Skeletal muscle cell (primary cell): Measurements from ENCODE around the gene TBC1D22A.
"Not testable (repeated sequence)": the region's sequence is repeated elsewhere in the genome, so short reads cannot be mapped to it uniquely, and the experiment has no call there.

ENCODE experiments used
- DNase-seq: peaks from one replicate; pipeline ENCODE4 v3.0.0-alpha.2; 2010; ENCODE audit warnings: low read depth
- H3K4me3 ChIP-seq: 2 replicates; pipeline ENCODE4 v1.5.1; 2011; ENCODE audit warnings: low read depth, mild to moderate bottlenecking, control low read depth, low read length, moderate library complexity

Gene TBC1D22A

GRCh38 chr22:47038206-47038835, 275.9 kb downstream of the TBC1D22A start:
- no peak for DNase-seq
- H3K4me3 ChIP-seq, result no peak overlapping the region

DNA sequence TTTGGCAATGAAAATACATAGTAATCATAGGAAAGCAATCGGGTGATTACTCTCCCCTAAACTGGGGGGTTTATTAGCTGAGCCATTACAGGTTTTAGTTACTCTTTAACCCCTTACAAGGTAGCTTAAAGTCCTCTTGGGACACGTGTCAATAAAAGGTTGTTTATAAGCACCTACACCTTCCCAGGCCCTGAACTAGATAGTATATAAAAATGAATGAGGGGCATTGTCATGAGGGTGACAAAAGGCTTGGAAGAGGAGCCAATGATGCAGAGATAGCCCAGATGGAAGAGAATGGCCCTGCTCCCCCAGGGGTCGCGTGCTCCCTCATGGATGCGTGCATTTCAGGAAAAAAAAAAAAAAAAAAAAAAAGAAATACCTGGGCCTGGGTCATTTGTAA, 276.9 kb downstream of the TBC1D22A start:
- H3K4me3 ChIP-seq, result no peak overlapping the region
- no peak for DNase-seq

GRCh38 chr22:47040486-47041270, 278.2 kb downstream of the TBC1D22A start:
- H3K4me3 ChIP-seq, result no peak overlapping the region
- no peak for DNase-seq

DNA sequence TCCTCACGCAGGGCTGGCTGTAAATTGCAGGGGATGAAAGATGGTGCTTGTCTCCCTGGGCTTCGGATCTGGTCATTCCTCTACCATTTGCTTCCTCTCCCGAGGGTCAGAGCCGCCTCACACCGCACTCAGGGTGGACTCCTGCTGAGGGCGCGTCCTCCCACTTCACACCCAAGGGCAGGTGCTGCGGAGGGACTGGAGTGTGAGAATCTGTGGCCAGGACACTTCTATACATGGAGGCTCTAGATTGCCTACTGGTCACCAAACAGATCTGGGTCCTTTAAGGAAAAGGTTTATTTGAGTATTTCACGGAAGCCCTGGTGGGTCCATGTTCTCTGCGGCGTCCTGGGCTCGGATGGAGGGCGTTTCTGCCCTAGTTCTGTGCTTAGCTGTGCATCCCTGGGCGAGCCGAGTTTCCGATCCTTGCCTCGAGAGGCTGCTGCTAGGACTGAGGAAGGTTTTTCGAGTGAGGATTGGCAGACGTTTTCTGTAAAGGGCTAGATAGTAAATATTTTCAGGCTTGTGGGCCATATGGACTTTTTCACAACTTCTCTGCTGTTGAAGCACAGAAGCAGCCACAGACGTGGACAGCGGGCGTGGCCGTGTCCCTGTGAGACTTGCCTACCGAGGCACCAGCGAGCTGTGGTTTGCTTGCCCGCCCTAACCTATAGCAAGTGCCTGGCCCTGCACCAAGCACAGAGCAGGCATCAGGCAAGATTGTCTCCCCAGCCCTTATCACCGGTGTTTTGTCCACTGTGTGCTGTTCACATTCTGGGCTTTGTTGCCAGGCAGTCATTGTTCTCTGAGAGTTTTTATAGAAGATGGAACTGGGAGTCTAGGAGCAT, 279.0 kb downstream of the TBC1D22A start:
- no peak for DNase-seq

GRCh38 chr22:47042116-47042825, 279.8 kb downstream of the TBC1D22A start:
- no peak overlapping the region for H3K4me3 ChIP-seq
- no peak for DNase-seq

More for the DNA sequence above, 279.0 kb downstream of the TBC1D22A start:
- H3K4me3 ChIP-seq, result no peak overlapping the region

- no peak overlapping the region for H3K4me3 ChIP-seq
- DNase-seq, result no peak
Measured at GRCh38 chr22:47042861-47043496, 280.5 kb downstream of the TBC1D22A start.

GRCh38 chr22:47043835-47044721, 281.6 kb downstream of the TBC1D22A start:
- DNase-seq, result peak; percentile 23
- no peak overlapping the region for H3K4me3 ChIP-seq

GRCh38 chr22:47044722-47045535, 282.5 kb downstream of the TBC1D22A start:
- no peak for DNase-seq
- H3K4me3 ChIP-seq, result no peak overlapping the region

DNA sequence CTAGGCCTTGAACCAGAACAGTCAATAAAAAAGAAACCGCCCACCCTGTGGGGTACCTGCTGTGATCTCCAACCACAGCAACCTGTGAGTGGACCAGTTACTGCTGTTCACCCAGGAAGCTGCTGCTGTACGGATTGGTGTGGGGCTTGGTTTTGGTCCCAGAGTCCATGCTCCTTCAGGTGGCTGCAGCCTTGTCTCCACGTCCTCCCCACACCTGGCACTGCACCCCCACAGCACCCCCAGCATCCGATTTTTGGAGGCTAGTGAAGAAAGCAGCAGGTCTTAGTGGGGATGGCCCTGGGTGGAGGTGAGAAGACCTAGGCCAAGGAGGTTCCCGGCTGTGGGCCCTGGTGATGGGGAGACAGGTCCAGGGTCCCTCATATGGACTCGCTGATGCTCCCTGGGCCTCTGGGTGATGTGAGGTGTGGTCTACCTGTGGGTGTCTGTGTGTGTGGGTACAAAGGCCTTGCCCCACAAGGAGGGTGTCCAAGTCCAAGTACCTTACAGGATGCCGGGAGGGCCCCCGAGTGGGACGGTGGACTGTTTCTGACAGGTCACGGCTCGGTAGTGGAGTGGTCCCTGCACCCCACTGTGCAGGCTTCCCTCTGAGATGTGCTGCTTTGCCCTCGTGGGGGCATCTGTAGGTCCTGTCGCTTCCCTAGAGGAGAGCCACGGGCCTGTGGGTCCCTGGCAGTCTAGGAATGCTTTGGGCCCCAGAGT, 283.4 kb downstream of the TBC1D22A start:
- no peak for DNase-seq

GRCh38 chr22:47046411-47047065, 284.1 kb downstream of the TBC1D22A start:
- H3K4me3 ChIP-seq, result no peak overlapping the region
- DNase-seq, result no peak

More for the DNA sequence above, 283.4 kb downstream of the TBC1D22A start:
- H3K4me3 ChIP-seq, result no peak overlapping the region

DNA sequence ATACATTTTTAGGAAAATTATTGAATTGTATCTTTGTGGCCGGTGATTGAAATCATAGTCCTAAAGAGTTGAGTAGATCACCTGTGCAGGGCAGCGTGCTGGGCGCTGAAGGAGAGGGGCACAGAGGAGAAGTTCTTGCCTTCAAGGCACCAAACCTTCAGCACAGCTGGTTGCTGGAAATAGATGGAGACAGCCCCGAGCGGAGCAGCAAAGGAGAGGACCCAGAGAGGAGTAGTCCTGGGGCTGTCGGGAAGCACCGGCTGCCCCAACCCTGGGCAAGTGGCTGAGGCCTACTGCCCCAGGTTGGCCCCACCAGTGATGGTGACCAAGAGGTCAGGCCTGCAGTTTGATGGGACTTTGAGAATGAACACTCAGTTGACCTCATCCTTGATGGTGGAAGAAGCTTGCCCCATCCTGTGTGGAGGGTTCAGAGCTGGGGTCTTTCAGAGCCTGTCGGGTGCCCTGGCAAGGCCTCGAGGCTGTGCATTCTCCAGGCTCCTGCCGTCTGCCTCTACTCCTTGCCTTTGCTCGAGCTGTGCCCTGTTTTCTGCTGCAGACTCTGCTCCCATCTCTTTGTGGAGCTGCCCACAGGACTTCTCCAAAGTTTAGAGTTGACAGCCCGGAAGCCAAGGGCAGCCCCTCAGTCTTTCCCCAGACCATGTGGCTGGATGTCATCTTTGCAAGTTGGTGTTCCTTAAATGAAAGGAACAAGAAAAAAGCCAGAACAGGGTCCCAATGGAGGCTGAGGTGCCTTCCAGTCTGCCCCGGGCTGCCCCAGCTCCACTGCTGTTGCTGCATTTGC, 285.1 kb downstream of the TBC1D22A start:
- no peak overlapping the region for H3K4me3 ChIP-seq
- no peak for DNase-seq

- DNase-seq, result no peak
- H3K4me3 ChIP-seq, result no peak overlapping the region
Measured at GRCh38 chr22:47048123-47049077, 285.9 kb downstream of the TBC1D22A start.

- no peak for DNase-seq
- H3K4me3 ChIP-seq, result no peak overlapping the region
Measured at GRCh38 chr22:47049078-47049624, 286.7 kb downstream of the TBC1D22A start.

- H3K4me3 ChIP-seq, DNase-seq: not testable (repeated sequence)
Measured at GRCh38 chr22:47049736-47050400, 287.4 kb downstream of the TBC1D22A start.
